GM18526 (cell line): ENCODE data around the gene PTPRN2.

Source experiments
- POLR2A ChIP-seq: IDR thresholded peaks from 3 replicates; pipeline ENCODE4 v1.6.1; 2011; ENCODE audit not compliant: insufficient read length; ENCODE audit errors: extremely low read depth

The PTPRN2 gene

GRCh38 chr7:157734676-157735640 is 852.7 kb downstream of the PTPRN2 start:
- no peak for TF ChIP-seq POLR2A

- no peak for TF ChIP-seq POLR2A
Observed at GRCh38 chr7:157731126-157731525, 856.5 kb downstream of the PTPRN2 start.

GRCh38 chr7:157730614-157731013 is 857.0 kb downstream of the PTPRN2 start:
- no peak for TF ChIP-seq POLR2A

GRCh38 chr7:157729566-157729965 is 858.1 kb downstream of the PTPRN2 start:
- TF ChIP-seq POLR2A = no peak

- TF ChIP-seq POLR2A = no peak
Observed at GRCh38 chr7:157727964-157728615, 859.5 kb downstream of the PTPRN2 start.

- TF ChIP-seq POLR2A = no peak
Observed at GRCh38 chr7:157726764-157727163, 860.9 kb downstream of the PTPRN2 start.

- no peak for TF ChIP-seq POLR2A
Observed at GRCh38 chr7:157723205-157723604, 864.4 kb downstream of the PTPRN2 start.

- no peak for TF ChIP-seq POLR2A
Observed at GRCh38 chr7:157722137-157723060, 865.2 kb downstream of the PTPRN2 start.

GRCh38 chr7:157721468-157722136 is 866.0 kb downstream of the PTPRN2 start:
- TF ChIP-seq POLR2A = no peak

GRCh38 chr7:157719705-157720655 is 867.6 kb downstream of the PTPRN2 start:
- no peak for TF ChIP-seq POLR2A

- TF ChIP-seq POLR2A = no peak
Observed at GRCh38 chr7:157719008-157719682, 868.5 kb downstream of the PTPRN2 start.

GRCh38 chr7:157718303-157719007 is 869.2 kb downstream of the PTPRN2 start:
- TF ChIP-seq POLR2A = no peak
